Parathyroid adenoma (tissue), 2 donors: ENCODE data around the gene ADAMTSL1.

Source experiments
- H2AFZ ChIP-seq: fragments of 300-600 bp; sonication (generic); one replicate; pipeline ENCODE4 v1.7.0; 2017; ENCODE audit warnings: antibody characterized with exemption, mild to moderate bottlenecking
- H3K27ac ChIP-seq: fragments of 300-600 bp; sonication (generic); one replicate; pipeline ENCODE4 v1.7.0; 2017
- H3K27me3 ChIP-seq: fragments of 300-600 bp; sonication (generic); one replicate; pipeline ENCODE4 v1.7.0; 2017; ENCODE audit warnings: low read length; ENCODE audit not compliant: control insufficient read depth, insufficient read depth
- H3K36me3 ChIP-seq: fragments of 300-600 bp; sonication (generic); one replicate; pipeline ENCODE4 v1.7.0; 2017; ENCODE audit warnings: low read length; ENCODE audit not compliant: control insufficient read depth, insufficient read depth
- H3K4me1 ChIP-seq: fragments of 300-600 bp; sonication (generic); one replicate; pipeline ENCODE4 v1.7.0; 2017; ENCODE audit warnings: control low read depth
- H3K4me2 ChIP-seq: fragments of 300-600 bp; sonication (generic); one replicate; pipeline ENCODE4 v1.7.0; 2017; ENCODE audit warnings: low read length
- H3K4me3 ChIP-seq: fragments of 300-600 bp; sonication (generic); one replicate; pipeline ENCODE4 v1.7.0; 2017; ENCODE audit warnings: low read depth, low read length
- H3K79me2 ChIP-seq: fragments of 300-600 bp; sonication (generic); one replicate; pipeline ENCODE4 v1.7.0; 2017; ENCODE audit warnings: control low read depth
- H3K9ac ChIP-seq: fragments of 300-600 bp; sonication (generic); one replicate; pipeline ENCODE4 v1.7.0; 2017; ENCODE audit warnings: mild to moderate bottlenecking
- H3K9me3 ChIP-seq: fragments of 300-600 bp; sonication (generic); one replicate; pipeline ENCODE4 v1.7.0; 2017; ENCODE audit warnings: low read length; ENCODE audit not compliant: control insufficient read depth
- TF ChIP-seq, protein P1 (sequence below): fragments of 300-600 bp; sonication (generic); IDR thresholded peaks from one replicate; pipeline ENCODE4 v1.7.0; 2017; ENCODE audit warnings: antibody characterized with exemption, mild to moderate bottlenecking
- donor health status: primary hyperparathyroidism.

Gene ADAMTSL1

DNA sequence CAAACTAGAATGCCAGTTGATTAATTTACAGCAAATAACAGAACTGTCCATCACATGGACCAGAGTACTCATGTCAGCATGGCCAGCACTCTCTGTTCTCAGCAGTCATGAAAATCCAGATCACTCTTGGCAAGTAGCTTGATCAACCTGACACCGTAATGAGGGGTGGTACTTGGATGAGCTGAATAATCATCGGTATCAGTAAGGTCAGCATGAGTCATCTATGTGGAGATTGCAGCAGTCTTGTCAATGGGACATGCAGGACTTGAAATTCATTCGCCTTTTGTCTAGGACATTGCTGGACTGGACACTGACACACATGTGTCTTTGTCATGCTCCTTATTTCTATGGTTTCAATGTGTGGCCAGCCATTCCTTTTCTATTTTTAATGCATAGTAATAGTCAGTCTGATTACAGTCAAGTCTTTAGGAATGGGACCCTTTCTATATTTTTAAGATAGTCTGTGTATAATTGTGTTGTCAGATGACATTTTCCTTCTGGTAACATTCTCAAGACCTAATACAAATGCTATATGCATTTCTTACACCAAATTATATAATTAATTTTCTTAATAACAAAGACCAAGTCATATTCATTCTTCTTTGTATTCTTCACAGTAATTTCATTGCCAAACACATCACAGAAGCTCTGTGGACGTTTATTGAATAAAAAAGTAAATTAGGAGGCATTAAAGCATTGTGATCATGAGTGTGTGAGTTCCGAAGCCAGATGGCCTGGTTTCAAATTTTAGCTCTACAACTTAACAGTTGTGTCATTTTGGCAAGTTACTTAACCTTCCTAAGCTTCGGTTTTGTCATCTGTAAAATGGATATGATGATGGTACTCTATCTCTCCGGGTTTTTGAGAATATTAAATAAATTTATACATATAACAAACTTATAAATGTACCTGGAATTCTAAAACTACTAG lies 57.4 kb downstream of the ADAMTSL1 start:
- no peaks in the 10 kb centered on the region for H3K9me3 ChIP-seq
- H3K79me2 ChIP-seq, result no peaks in the 10 kb centered on the region
- H3K4me1 ChIP-seq, result no peaks in the 10 kb centered on the region
- H3K4me3 ChIP-seq, result no peak overlapping the region
- H3K9ac ChIP-seq, result no peak overlapping the region
- H3K27ac ChIP-seq, result no peak overlapping the region
- no peak overlapping the region for H3K4me2 ChIP-seq
- H2AFZ ChIP-seq, result no peak overlapping the region
- H3K36me3 ChIP-seq, result no peaks in the 10 kb centered on the region
- no peaks in the 10 kb centered on the region for H3K27me3 ChIP-seq
- TF ChIP-seq, protein P1, sequence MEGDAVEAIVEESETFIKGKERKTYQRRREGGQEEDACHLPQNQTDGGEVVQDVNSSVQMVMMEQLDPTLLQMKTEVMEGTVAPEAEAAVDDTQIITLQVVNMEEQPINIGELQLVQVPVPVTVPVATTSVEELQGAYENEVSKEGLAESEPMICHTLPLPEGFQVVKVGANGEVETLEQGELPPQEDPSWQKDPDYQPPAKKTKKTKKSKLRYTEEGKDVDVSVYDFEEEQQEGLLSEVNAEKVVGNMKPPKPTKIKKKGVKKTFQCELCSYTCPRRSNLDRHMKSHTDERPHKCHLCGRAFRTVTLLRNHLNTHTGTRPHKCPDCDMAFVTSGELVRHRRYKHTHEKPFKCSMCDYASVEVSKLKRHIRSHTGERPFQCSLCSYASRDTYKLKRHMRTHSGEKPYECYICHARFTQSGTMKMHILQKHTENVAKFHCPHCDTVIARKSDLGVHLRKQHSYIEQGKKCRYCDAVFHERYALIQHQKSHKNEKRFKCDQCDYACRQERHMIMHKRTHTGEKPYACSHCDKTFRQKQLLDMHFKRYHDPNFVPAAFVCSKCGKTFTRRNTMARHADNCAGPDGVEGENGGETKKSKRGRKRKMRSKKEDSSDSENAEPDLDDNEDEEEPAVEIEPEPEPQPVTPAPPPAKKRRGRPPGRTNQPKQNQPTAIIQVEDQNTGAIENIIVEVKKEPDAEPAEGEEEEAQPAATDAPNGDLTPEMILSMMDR, result no peak

- TF ChIP-seq, protein P1, result no peak
- H3K4me3 ChIP-seq, result no peak overlapping the region
These were observed 60.7 kb downstream of the ADAMTSL1 start for GRCh38 chr9:18534611-18535010.

GRCh38 chr9:18536554-18536953 lies 62.6 kb downstream of the ADAMTSL1 start:
- Histone ChIP-seq H3K4me3 (no peak overlapping the region), H3K9me3 (no peaks in the 10 kb centered on the region), H3K4me1 (no peaks in the 10 kb centered on the region), H3K27me3 (no peaks in the 10 kb centered on the region), H3K79me2 (no peaks in the 10 kb centered on the region), H3K4me2 (no peak overlapping the region), H3K27ac (no peak overlapping the region), H3K36me3 (no peaks in the 10 kb centered on the region), H2AFZ (no peak overlapping the region), H3K9ac (no peak overlapping the region)
- TF ChIP-seq, protein P1, result no peak

More at GRCh38 chr9:18534611-18535010, 60.7 kb downstream of the ADAMTSL1 start:
- H3K4me2 ChIP-seq, result no peak overlapping the region
- H3K9me3 ChIP-seq, result no peaks in the 10 kb centered on the region
- no peaks in the 10 kb centered on the region for H3K36me3 ChIP-seq
- no peaks in the 10 kb centered on the region for H3K4me1 ChIP-seq
- no peaks in the 10 kb centered on the region for H3K27me3 ChIP-seq
- H3K9ac ChIP-seq, result no peak overlapping the region
- no peaks in the 10 kb centered on the region for H3K79me2 ChIP-seq
- no peak overlapping the region for H2AFZ ChIP-seq
- H3K27ac ChIP-seq, result no peak overlapping the region

- Histone ChIP-seq H3K4me1 (no peaks in the 10 kb centered on the region), H3K9me3 (no peaks in the 10 kb centered on the region), H3K27me3 (no peaks in the 10 kb centered on the region), H3K4me2 (no peak overlapping the region), H3K9ac (no peak overlapping the region), H3K79me2 (no peaks in the 10 kb centered on the region), H3K27ac (no peak overlapping the region), H3K36me3 (no peaks in the 10 kb centered on the region), H3K4me3 (no peak overlapping the region), H2AFZ (no peak overlapping the region)
- TF ChIP-seq, protein P1, result no peak
These were observed 65.3 kb downstream of the ADAMTSL1 start for GRCh38 chr9:18539203-18539693.
